WI38 (cell line): ENCODE results near the gene HCFC1.

ENCODE experiments used
- H3K4me3 ChIP-seq: 2 replicates; pipeline ENCODE4 v1.5.1; 2011; ENCODE audit warnings: low read depth, mild to moderate bottlenecking, control low read depth, low read length
- TF ChIP-seq, protein P1 (sequence below): IDR thresholded peaks from 2 replicates; pipeline ENCODE4 v1.5.1; 2012; ENCODE audit warnings: low read depth, mild to moderate bottlenecking, control low read depth, low read length

HCFC1 gene

DNA sequence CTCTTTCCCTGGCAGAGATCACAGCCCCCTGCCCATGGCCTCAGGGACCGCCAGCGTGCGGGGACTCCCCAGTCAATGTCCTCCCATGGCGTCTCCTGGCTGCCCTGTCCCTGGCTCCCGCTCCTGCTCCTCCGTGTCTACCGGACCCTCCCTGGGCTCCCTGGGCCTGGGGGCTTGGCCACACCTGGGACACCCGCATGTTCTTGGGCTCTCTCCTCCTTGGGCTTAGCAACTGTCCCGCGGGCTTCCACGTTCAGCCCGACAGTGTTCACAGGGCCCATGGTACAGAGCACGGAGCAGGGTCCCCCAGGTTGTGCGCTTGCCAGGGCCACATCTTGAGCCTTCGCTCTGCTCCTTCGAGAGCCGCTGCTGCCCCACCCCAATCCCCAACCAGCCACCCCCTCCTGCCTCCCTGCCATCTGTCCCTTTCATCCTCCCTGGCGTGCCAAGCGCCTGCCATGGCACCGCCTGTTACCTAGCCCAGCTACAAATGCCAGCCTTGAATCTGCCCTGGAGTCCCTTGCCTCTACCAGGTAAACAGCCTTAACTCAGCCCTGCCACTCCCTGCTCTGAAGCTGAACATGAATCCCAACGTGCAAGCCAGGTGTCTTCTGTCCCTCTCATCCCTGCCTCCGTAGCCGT is 63.3 kb downstream of the HCFC1 start:
- TF ChIP-seq, protein P1, sequence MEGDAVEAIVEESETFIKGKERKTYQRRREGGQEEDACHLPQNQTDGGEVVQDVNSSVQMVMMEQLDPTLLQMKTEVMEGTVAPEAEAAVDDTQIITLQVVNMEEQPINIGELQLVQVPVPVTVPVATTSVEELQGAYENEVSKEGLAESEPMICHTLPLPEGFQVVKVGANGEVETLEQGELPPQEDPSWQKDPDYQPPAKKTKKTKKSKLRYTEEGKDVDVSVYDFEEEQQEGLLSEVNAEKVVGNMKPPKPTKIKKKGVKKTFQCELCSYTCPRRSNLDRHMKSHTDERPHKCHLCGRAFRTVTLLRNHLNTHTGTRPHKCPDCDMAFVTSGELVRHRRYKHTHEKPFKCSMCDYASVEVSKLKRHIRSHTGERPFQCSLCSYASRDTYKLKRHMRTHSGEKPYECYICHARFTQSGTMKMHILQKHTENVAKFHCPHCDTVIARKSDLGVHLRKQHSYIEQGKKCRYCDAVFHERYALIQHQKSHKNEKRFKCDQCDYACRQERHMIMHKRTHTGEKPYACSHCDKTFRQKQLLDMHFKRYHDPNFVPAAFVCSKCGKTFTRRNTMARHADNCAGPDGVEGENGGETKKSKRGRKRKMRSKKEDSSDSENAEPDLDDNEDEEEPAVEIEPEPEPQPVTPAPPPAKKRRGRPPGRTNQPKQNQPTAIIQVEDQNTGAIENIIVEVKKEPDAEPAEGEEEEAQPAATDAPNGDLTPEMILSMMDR, result no peak
- H3K4me3 ChIP-seq, result no peak overlapping the region

DNA sequence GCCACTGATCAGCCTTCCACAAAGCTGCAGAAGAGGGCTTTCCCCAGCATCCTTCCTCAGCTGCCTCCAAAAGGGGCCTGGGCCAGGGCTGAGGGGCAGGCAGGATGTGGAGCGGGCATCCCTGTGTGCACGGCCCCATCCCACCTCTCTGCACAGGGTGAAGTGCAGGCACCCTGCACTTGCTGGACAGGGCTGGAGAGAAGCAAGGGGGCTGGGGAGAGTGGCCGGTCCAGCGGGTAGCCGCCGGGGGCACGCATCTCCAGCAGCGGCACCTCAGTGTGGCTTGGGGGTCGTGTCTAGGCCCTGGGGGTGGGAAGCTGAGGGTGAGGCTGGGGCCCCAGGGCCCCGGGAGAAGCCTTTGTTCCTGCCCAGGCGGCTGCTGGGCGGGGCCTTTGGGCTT is 64.2 kb downstream of the HCFC1 start:
- H3K4me3 ChIP-seq, result no peak overlapping the region
- TF ChIP-seq, protein P1, result no peak

DNA sequence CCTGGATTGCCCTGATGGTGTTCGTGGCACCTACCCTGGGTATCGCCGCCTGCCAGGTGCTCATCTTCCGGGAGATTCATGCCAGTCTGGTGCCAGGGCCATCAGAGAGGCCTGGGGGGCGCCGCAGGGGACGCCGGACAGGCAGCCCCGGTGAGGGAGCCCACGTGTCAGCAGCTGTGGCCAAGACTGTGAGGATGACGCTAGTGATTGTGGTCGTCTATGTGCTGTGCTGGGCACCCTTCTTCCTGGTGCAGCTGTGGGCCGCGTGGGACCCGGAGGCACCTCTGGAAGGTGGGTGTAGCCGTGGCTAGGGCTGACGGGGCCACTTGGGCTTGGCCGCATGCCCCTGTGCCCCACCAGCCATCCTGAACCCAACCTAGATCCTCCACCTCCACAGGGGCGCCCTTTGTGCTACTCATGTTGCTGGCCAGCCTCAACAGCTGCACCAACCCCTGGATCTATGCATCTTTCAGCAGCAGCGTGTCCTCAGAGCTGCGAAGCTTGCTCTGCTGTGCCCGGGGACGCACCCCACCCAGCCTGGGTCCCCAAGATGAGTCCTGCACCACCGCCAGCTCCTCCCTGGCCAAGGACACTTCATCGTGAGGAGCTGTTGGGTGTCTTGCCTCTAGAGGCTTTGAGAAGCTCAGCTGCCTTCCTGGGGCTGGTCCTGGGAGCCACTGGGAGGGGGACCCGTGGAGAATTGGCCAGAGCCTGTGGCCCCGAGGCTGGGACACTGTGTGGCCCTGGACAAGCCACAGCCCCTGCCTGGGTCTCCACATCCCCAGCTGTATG is 65.3 kb downstream of the HCFC1 start:
- TF ChIP-seq, protein P1, result no peak
- H3K4me3 ChIP-seq, result no peak overlapping the region

DNA sequence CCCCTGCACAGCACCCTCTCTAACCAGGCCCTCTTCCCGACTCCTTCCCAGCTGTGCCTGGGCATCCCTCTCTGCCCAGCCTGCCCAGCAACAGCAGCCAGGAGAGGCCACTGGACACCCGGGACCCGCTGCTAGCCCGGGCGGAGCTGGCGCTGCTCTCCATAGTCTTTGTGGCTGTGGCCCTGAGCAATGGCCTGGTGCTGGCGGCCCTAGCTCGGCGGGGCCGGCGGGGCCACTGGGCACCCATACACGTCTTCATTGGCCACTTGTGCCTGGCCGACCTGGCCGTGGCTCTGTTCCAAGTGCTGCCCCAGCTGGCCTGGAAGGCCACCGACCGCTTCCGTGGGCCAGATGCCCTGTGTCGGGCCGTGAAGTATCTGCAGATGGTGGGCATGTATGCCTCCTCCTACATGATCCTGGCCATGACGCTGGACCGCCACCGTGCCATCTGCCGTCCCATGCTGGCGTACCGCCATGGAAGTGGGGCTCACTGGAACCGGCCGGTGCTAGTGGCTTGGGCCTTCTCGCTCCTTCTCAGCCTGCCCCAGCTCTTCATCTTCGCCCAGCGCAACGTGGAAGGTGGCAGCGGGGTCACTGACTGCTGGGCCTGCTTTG is 66.0 kb downstream of the HCFC1 start:
- TF ChIP-seq, protein P1, result no peak
- no peak overlapping the region for H3K4me3 ChIP-seq

DNA sequence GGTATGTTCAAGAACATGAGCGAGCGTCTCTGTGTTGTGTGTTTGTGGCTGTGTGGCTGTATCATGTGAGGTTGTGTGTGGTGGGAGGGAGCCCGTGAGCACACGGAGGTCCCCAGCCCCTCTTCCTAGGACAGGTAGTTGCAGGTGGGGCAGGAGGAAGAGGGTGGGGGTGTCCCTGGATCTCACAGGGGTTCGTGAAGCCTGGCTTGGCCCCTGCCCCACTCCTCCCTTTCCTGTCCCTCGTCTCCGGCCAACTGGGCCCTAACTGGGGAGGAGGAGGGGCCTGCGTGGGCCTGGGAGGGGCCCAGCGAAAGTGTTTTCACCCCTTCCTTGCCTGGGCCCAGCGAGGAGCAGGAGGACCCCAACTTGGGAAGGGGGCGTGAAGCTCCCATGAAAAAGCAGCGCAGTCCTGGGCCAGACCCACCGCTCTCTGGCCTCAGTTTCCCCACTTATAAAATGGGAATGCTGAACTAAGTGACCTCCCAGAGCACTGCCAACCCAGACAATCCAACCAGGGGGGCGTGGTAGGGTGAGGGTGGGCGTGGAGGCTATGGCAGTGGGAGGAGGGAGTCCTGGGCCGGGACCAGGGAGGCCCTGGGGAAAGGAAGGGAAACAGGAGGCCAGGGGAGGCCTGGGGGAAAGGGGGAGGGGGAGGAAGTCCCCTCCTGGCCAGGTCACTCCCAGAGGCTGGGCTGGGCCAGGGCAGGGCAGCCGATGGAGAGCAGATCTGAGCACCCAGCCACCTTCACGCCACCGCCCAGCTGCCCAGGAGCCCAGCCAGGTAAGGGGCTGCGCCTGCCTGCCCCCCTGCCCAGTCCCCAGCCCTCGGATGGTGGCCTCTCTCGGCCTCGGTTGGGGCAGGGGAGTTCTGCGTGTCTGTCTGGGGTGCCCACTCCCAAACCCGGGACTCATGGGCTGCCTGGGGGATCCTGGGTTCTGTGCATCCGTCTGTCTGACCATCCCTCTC is 67.3 kb downstream of the HCFC1 start, which contains the start of gene AVPR2:
AVPR2 (plus strand) TSS at position 683 of the 967 bp plus-strand sequence. CDS start 473 bp downstream, outside the sequence.
- no peak within 1 kb of the TSS for H3K4me3 ChIP-seq
- TF ChIP-seq, protein P1, result no peak

DNA sequence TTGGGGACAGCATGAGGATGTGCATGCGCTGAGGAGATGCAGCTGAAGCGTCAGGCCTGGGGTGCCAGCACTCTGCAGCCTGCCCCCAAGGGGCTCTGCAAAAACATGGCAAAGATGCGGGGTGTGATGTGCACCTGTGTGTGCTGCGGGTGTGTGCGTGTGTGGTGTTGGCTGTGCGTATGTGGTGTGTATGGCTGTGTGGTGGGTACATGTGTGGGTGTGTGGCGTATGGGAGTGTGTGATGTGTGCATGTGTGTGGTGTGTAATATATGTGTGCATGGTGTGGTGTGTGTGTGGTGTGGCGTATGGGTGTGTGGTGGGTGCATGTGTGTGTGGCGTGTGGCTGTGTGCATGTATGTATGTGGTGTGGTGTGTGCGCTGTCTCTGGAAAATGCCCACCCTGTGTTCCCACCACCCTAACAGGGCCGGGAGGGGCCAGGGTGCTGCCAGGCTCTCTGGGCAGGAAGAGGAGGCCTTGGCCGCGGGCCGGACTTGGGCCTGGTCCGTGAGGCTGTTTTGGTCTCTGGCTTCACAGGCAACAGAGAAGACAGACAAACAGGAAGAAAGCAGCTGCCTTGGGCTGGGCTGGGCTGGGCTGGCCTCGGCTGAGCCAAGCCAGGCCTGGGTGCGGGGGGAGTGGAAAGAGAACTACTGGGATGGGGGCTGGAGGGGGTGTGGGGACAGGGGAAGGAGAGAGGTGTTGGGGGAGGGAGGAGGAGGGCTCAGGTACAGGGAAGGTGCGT is 68.2 kb downstream of the HCFC1 start:
- no peak overlapping the region for H3K4me3 ChIP-seq
- TF ChIP-seq, protein P1, result no peak
